Activated naive CD8-positive, alpha-beta T cell treated with anti-CD3 and anti-CD28 coated beads, Interleukin-2, amount 50 U/mL, for 24 hours (primary cell): ENCODE measurements around the gene LYRM2.
"Not testable (repeated sequence)": the region's sequence is repeated elsewhere in the genome, so short reads cannot be mapped to it uniquely, and the experiment has no call there.

Experiments
- ATAC-seq: fragments of 150-1000 bp; cut with Tn5 transposase; one replicate; pipeline ENCODE4 v1.10.0; 2021
- DNase-seq: peaks from one replicate; pipeline ENCODE4 v3.0.0; 2021
- H3K27ac Mint-ChIP-seq: one replicate; pipeline ENCODE4 v1.8.0; 2021; ENCODE audit warnings: mild to moderate bottlenecking, mixed read lengths
- H3K27me3 Mint-ChIP-seq: one replicate; pipeline ENCODE4 v1.8.0; 2021; ENCODE audit warnings: mixed read lengths
- H3K36me3 Mint-ChIP-seq: one replicate; pipeline ENCODE4 v1.8.0; 2021; ENCODE audit warnings: low read depth, mixed read lengths
- H3K4me1 Mint-ChIP-seq: one replicate; pipeline ENCODE4 v1.8.0; 2021; ENCODE audit warnings: mixed read lengths
- H3K4me3 Mint-ChIP-seq: one replicate; pipeline ENCODE4 v1.8.0; 2021; ENCODE audit warnings: mild to moderate bottlenecking, moderate library complexity, mixed read lengths
- H3K9me3 Mint-ChIP-seq: one replicate; pipeline ENCODE4 v1.8.0; 2021; ENCODE audit warnings: mixed read lengths

Gene LYRM2

DNA sequence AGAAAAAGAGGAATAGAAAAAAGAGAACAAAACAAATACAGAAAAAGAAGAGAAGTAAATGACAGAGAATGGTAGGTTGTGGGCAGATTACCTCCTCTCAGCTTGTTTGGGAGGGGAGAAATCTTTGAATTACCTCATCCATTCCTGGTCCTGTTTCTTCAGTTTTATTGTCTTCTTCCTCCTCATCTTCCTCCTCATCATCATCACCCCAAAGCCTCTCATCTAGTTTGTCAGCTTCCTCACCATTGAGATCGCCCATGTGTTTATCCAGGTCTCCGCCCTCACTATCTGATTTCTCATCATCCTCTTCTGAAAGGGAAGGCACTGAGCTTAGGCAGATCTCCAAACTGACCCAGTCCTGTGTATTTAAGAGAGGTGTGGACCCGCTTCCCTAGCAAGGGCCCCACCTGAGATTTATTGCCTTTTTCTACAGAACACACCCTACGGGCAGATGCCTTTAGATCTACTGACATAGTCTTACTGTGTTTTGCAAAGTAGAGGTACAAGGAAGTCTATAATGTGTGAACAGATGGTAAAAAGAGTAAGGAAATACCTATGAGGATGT, 24.2 kb upstream of the LYRM2 start:
- no peaks in the 10 kb centered on the region for H3K4me1 Mint-ChIP-seq
- H3K9me3 Mint-ChIP-seq: no peaks in the 10 kb centered on the region
- H3K4me3 Mint-ChIP-seq: no peak overlapping the region
- ATAC-seq: no peak
- peaks cover 57% of the 10 kb centered on the region for H3K36me3 Mint-ChIP-seq
- no peaks in the 10 kb centered on the region for H3K27me3 Mint-ChIP-seq
- no peak for DNase-seq
- no peak overlapping the region for H3K27ac Mint-ChIP-seq

DNA sequence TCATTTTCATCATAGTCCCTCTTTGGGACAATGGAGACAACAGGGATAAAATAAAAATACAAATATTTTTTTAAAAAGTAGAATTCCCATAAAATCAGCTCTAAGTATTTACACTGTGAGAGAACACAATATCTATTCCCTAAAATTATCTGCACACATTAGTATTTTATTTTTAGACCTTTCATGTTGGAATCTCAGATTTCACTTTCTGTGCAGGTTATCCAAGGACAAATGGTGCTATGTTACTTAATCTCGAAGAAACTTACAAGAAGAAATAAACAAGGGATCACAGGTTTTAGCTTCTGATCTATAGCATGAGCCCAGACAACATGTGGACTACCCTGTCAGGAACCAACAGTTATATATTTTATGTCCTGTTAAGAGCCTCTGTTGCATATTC, 23.0 kb upstream of the LYRM2 start:
- Mint-ChIP-seq H3K27me3 (no peaks in the 10 kb centered on the region), H3K9me3 (no peaks in the 10 kb centered on the region), H3K4me1 (no peaks in the 10 kb centered on the region), H3K27ac (no peak overlapping the region), H3K36me3 (peaks cover 60% of the 10 kb centered on the region), H3K4me3 (no peak overlapping the region)
- DNase-seq (no peak), ATAC-seq (no peak)

DNA sequence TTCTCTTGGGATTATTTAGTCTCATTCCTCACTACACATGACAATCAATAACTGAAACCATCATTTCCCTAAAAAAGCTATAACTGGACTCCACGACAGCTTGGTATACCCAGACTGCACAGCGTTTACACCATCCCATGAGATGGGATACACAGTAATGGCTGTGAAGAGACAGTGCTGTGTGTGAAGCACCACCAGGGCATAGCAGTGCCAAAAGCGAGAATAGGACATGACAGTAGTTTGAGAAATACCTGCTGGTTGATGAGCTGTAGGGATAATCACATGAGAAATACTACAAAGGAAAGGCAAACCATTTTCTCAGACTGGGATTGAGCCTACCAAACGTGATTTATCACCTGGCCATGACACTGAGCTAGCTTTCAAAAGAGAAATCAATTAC, 22.4 kb upstream of the LYRM2 start:
- no peak overlapping the region for H3K27ac Mint-ChIP-seq
- no peaks in the 10 kb centered on the region for H3K4me1 Mint-ChIP-seq
- H3K27me3 Mint-ChIP-seq: no peaks in the 10 kb centered on the region
- no peak for DNase-seq
- H3K36me3 Mint-ChIP-seq: peaks cover 63% of the 10 kb centered on the region
- ATAC-seq: no peak
- no peaks in the 10 kb centered on the region for H3K9me3 Mint-ChIP-seq
- no peak overlapping the region for H3K4me3 Mint-ChIP-seq

DNA sequence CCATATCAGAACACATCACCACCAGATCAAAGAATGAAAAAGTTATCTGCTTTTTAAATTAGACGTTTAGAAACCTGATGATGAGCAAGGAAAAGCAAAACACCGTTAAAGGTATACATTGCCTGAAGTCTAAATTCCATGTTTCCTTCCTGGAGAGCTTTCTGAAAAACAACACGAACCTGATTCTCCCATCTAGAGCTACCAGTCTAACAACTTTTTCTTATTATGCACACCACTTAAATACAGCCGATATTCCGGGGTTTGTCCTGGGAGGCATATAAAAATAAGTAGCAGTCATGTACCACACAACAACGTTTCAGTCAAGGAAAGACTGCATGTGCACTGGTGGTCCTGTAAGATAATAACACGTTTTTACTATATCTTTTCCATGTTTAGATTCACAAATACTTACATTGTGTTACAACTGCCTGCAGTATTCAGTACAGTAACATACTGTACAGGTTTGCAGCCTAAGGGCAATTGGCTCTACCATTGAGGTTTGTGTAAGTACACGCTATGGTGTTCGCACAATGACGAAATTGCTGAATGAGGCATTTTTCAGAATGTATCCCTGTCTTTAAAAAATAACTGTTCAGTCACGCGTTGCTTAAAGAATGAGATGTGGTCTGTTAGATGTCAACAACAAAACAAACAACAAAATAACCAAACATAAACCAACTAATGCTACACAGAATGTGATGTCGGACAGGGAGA, 19.1 kb upstream of the LYRM2 start:
- Mint-ChIP-seq H3K9me3 (no peaks in the 10 kb centered on the region), H3K27ac (no peak overlapping the region), H3K4me3 (no peak overlapping the region), H3K36me3 (peaks cover 54% of the 10 kb centered on the region), H3K27me3 (no peaks in the 10 kb centered on the region), H3K4me1 (no peaks in the 10 kb centered on the region)
- ATAC-seq (no peak), DNase-seq (no peak)

DNA sequence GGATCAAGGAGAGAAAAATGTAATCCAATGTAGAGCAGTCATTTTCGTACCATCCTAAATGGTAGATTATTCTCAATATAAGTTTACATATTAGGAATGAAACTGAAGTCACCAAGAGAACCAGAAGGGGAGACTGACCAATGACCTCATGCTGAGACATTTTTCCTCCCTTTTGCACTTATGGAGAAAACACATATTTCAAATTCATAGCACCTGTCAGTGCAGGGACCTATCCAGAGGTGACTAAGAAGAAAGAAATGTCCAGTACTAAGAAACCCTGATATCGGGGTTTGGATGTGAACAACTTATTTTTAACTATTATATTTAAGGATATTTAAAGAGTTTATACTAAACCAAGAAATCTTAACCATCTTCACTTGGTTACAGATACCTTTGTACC, 16.6 kb upstream of the LYRM2 start:
- no peak overlapping the region for H3K4me3 Mint-ChIP-seq
- DNase-seq (no peak), ATAC-seq (no peak)
- H3K27me3 Mint-ChIP-seq: no peaks in the 10 kb centered on the region
- H3K4me1 Mint-ChIP-seq: no peaks in the 10 kb centered on the region
- H3K36me3 Mint-ChIP-seq: peaks cover 60% of the 10 kb centered on the region
- no peak overlapping the region for H3K27ac Mint-ChIP-seq
- H3K9me3 Mint-ChIP-seq: no peaks in the 10 kb centered on the region

GRCh38 chr6:89650579-89650978, 12.0 kb upstream of the LYRM2 start:
- peaks cover 57% of the 10 kb centered on the region for H3K36me3 Mint-ChIP-seq
- no peaks in the 10 kb centered on the region for H3K9me3 Mint-ChIP-seq
- H3K4me3 Mint-ChIP-seq: no peak overlapping the region
- DNase-seq (no peak), ATAC-seq (no peak)
- H3K4me1 Mint-ChIP-seq: no peaks in the 10 kb centered on the region
- H3K27ac Mint-ChIP-seq: no peak overlapping the region
- H3K27me3 Mint-ChIP-seq: no peaks in the 10 kb centered on the region

DNA sequence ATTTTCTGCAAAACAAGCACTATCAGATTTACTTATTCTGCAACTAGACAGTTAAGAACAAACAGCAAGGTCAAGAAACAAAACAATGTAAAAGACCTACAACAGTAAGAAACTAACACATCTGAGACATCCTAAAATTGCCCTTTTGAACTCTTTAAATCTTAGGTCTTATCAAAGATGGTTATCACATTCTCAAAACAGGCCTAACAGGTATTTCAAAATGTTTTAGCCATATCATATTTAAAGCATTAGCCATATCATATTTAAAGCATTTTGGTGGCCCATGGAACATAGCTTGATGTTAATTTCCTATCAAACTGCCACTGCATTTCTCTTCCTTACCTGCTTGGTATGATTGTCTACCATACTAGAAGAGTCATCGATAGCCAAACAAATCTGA, 11.1 kb upstream of the LYRM2 start:
- peaks cover 55% of the 10 kb centered on the region for H3K36me3 Mint-ChIP-seq
- no peak overlapping the region for H3K27ac Mint-ChIP-seq
- H3K4me1 Mint-ChIP-seq: peaks cover 2% of the 10 kb centered on the region

DNA sequence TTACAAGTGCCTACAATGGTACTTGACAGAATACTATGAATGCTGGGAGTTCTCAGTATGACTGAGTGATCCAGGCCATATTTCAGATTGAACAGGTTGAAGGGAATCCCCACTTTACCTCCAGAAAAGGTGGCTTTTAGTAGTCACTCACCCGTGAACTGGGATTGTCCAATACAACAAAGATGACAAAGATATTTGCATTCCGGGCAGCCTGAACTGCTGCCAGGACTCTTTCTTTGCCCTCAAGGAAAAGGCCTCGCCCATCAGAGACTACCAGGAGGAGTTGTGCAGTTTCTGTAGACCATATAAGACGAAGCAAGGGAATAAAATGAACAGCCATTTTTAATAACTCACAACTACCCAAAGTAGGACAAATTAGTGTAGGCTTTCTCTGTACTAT, 6.3 kb upstream of the LYRM2 start:
- Mint-ChIP-seq H3K27ac (no peak overlapping the region), H3K36me3 (peaks cover 53% of the 10 kb centered on the region), H3K4me1 (peaks cover 2% of the 10 kb centered on the region), H3K4me3 (no peak overlapping the region), H3K9me3 (no peaks in the 10 kb centered on the region), H3K27me3 (no peaks in the 10 kb centered on the region)
- DNase-seq (no peak), ATAC-seq (no peak)

More for the DNA sequence above, 11.1 kb upstream of the LYRM2 start:
- no peaks in the 10 kb centered on the region for H3K27me3 Mint-ChIP-seq
- ATAC-seq (no peak), DNase-seq (no peak)
- H3K4me3 Mint-ChIP-seq: no peak overlapping the region
- H3K9me3 Mint-ChIP-seq: no peaks in the 10 kb centered on the region

DNA sequence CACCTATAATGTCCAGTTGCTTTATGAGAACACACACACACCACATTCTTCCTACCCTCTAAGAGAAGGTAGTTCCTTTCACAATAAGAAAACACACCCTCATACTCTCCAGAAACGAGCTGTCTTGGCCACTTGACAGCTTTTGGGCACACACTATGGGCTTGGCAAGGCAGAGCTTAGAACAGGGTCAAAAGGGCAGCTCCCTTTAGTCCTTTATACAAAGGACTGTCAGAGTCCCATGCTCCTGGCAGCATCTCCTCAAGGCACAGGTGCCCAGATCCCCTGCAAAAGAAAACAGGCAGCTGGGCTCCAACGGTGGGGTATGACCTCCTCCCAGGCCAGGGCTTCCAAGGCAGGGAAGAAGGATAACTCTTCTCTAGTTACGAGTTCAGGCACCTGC, 4.9 kb upstream of the LYRM2 start:
- DNase-seq: no peak
- H3K4me3 Mint-ChIP-seq: no peak overlapping the region
- no peaks in the 10 kb centered on the region for H3K9me3 Mint-ChIP-seq
- no peaks in the 10 kb centered on the region for H3K27me3 Mint-ChIP-seq
- peak overlapping the region; percentile 5 for H3K27ac Mint-ChIP-seq
- ATAC-seq: no peak
- H3K4me1 Mint-ChIP-seq: peaks cover 13% of the 10 kb centered on the region
- H3K36me3 Mint-ChIP-seq: peaks cover 49% of the 10 kb centered on the region

GRCh38 chr6:89642956-89643355, 4.4 kb upstream of the LYRM2 start:
- H3K27me3 Mint-ChIP-seq: no peaks in the 10 kb centered on the region
- peaks cover 48% of the 10 kb centered on the region for H3K36me3 Mint-ChIP-seq
- DNase-seq: no peak
- H3K4me3 Mint-ChIP-seq: no peak overlapping the region
- peaks cover 18% of the 10 kb centered on the region for H3K4me1 Mint-ChIP-seq
- ATAC-seq: no peak
- no peaks in the 10 kb centered on the region for H3K9me3 Mint-ChIP-seq
- H3K27ac Mint-ChIP-seq: no peak overlapping the region

DNA sequence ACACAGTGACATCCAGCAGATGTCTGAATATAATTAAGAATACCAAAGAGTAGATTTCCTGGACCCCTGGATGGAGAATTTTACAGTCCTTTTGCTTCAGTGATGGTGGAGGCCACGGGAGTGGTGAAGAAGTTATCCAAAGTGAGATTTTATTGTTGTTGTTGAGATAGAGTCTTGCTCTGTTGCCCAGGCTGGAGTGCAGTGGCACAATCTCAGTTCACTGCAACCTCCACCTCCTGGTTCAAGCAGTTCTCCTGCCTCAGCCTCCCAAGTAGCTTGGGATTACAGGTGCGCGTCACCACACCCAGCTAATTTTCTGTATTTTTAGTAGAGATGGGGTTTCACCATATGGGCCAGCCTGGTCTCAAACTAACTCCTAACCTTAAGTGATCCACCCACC, 3.0 kb upstream of the LYRM2 start:
- H3K27ac Mint-ChIP-seq, ATAC-seq: not testable (repeated sequence)
- peaks cover 29% of the 10 kb centered on the region for H3K4me1 Mint-ChIP-seq

DNA sequence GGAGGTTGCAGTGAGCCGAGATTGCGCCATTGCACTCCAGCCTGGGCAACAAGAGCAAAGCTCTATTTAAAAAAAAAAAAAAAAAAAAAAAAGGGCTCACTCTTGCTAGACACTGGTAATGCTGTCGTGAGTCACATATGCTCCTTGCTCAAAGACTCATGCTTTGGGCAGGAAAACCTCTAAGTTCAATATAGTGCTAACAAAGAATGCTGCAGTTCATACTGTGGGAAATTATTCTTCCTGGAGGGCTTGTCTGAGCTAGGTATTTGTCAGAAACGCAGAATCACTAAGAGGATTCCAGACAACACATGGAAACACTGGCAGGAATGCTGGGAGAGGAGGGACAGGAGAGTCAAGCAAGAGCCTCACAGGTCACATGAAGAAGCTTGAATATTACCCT, 2.3 kb upstream of the LYRM2 start:
- Mint-ChIP-seq H3K27ac (peak overlapping the region; percentile 43), H3K27me3 (no peaks in the 10 kb centered on the region), H3K36me3 (peaks cover 45% of the 10 kb centered on the region), H3K9me3 (no peaks in the 10 kb centered on the region), H3K4me1 (peaks cover 34% of the 10 kb centered on the region), H3K4me3 (no peak overlapping the region)
- ATAC-seq (no peak), DNase-seq (no peak)

More for the DNA sequence above, 3.0 kb upstream of the LYRM2 start:
- H3K27me3 Mint-ChIP-seq, H3K9me3 Mint-ChIP-seq, H3K4me3 Mint-ChIP-seq, DNase-seq: not testable (repeated sequence)
- peaks cover 43% of the 10 kb centered on the region for H3K36me3 Mint-ChIP-seq

DNA sequence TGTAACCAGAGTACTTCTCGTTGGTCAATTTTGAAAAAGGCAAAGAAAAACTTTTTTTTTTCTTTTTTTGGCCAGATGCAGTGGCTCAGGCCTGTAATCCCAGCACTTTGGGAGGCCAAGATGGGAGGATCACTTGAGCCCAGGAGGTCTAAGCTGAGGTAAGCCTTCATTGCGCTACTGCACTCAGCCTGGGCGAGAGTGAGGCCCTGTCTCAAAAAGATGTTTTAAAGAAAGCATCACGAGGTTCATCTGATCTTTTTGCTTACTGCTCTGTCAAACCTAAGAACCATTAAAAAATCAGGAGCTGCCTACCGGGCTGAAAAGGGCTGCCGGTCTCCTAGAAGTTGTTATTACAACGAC, 607 bp downstream of the LYRM2 start:
- Mint-ChIP-seq H3K9me3 (no peaks in the 10 kb centered on the region), H3K27ac (peak overlapping the region; percentile 97), H3K36me3 (peaks cover 48% of the 10 kb centered on the region), H3K27me3 (no peaks in the 10 kb centered on the region), H3K4me1 (peaks cover 35% of the 10 kb centered on the region), H3K4me3 (peak overlapping the region; percentile 96)
- DNase-seq (no peak), ATAC-seq (no peak)

DNA sequence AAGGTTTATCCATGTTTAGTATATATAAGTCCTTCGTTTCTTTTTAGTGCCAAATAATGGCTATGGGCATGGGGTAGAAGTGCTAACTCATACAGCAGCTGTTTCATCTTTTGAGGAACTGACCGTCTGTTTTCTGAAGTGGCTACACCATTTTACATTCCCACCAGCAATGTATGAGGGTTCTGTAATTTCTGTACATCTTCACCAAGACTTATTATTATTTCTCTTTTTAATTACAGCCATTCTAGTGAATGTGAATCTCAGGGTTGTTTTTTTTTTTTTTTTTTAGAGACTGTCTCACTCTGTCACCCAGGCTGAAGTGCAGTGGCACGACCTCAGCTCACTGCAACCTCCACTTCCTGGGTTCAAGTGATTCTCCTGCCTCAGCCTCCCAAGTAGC, 2.1 kb downstream of the LYRM2 start:
- not testable (repeated sequence) for ATAC-seq, H3K9me3 Mint-ChIP-seq, H3K27me3 Mint-ChIP-seq, H3K27ac Mint-ChIP-seq, DNase-seq, H3K4me3 Mint-ChIP-seq
- Mint-ChIP-seq H3K36me3 (peaks cover 41% of the 10 kb centered on the region), H3K4me1 (peaks cover 35% of the 10 kb centered on the region)

- H3K27me3 Mint-ChIP-seq: no peaks in the 10 kb centered on the region
- no peaks in the 10 kb centered on the region for H3K9me3 Mint-ChIP-seq
- no peaks in the 10 kb centered on the region for H3K4me1 Mint-ChIP-seq
- no peak overlapping the region for H3K27ac Mint-ChIP-seq
- H3K36me3 Mint-ChIP-seq: peaks cover 14% of the 10 kb centered on the region
- no peak for ATAC-seq
- no peak overlapping the region for H3K4me3 Mint-ChIP-seq
- no peak for DNase-seq
These were observed 8.1 kb downstream of the LYRM2 start for GRCh38 chr6:89630488-89630887.

GRCh38 chr6:89623749-89624148, 14.8 kb downstream of the LYRM2 start:
- H3K36me3 Mint-ChIP-seq: no peaks in the 10 kb centered on the region
- ATAC-seq (no peak), DNase-seq (no peak)
- H3K27me3 Mint-ChIP-seq: no peaks in the 10 kb centered on the region
- H3K27ac Mint-ChIP-seq: no peak overlapping the region
- H3K9me3 Mint-ChIP-seq: no peaks in the 10 kb centered on the region
- H3K4me3 Mint-ChIP-seq: no peak overlapping the region
- H3K4me1 Mint-ChIP-seq: no peaks in the 10 kb centered on the region
